ENCODE data around the gene RBPJ.

RBPJ gene

DNA sequence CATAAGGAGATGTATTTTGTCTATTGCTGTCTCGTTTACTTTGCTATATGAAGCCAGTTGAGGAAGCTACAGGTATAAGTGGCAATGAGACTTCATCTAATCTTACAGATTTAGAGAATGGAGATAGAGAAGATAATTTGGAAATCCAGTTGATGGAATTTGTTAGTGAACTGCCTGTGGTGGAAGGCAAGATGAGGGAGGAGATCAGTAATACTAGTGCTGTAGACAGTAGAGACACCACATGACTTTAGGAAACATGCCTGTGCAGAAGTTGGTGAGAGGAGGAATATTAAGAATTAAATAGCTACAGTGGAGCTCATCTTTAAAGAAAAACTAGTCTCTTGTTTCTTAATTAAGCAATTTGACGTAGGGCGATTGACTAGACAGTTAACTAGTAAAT, 51.3 kb downstream of the RBPJ start:
- Histone ChIP-seq H3F3A (ENCODE audit: low read depth) (peaks cover 6% of the 10 kb centered on the region), H3K9me3 (ENCODE audit: insufficient read depth, low read depth, low read length) (no peaks in the 10 kb centered on the region), H3K9ac (ENCODE audit: low read depth, low read length, poor library complexity, severe bottlenecking) (no peak overlapping the region), H3K4me2 (ENCODE audit: low read depth, low read length, poor library complexity, severe bottlenecking) (peak overlapping the region; percentile 47), H3K9me2 (replicated peaks; ENCODE audit: low read depth, low read length) (no peaks in the 10 kb centered on the region), H2AFZ (ENCODE audit: low read length) (no peak overlapping the region), H3K4me1 (ENCODE audit: insufficient read depth, low read length, poor library complexity, severe bottlenecking) (peaks cover 16% of the 10 kb centered on the region), H3K27me3 (ENCODE audit: insufficient read depth, low read length, poor library complexity, severe bottlenecking) (no peaks in the 10 kb centered on the region), H3K36me3 (ENCODE audit: insufficient read depth, low read length) (no peaks in the 10 kb centered on the region; the same call in 1 of the 2 replicates), H3K79me2 (ENCODE audit: insufficient read depth, low read length) (peaks cover 80% of the 10 kb centered on the region), H4K20me1 (ENCODE audit: insufficient read depth, low read length, poor library complexity, severe bottlenecking) (peaks cover 97% of the 10 kb centered on the region), H3K4me3 (ENCODE audit: low read length, poor library complexity, severe bottlenecking) (no peak overlapping the region)
- TF ChIP-seq CTCF (conservative IDR thresholded peaks at IDR 0.05; ENCODE audit: low read length), result no peak
- TF ChIP-seq EZH2phosphoT487 (IDR thresholded peaks at IDR 0.05; ENCODE audit: borderline replicate concordance), result no peak

GRCh38 chr4:26372525-26373172, 51.8 kb downstream of the RBPJ start:
- Histone ChIP-seq H3K4me3 (ENCODE audit: low read length, poor library complexity, severe bottlenecking) (no peak overlapping the region), H3K27me3 (ENCODE audit: insufficient read depth, low read length, poor library complexity, severe bottlenecking) (no peaks in the 10 kb centered on the region)

GRCh38 chr4:26375551-26375950, 54.7 kb downstream of the RBPJ start:
- no peaks in the 10 kb centered on the region for H3K9me3 ChIP-seq (ENCODE audit: insufficient read depth, low read depth, low read length)
- TF ChIP-seq CTCF (conservative IDR thresholded peaks at IDR 0.05; ENCODE audit: low read length) (no peak), EZH2phosphoT487 (IDR thresholded peaks at IDR 0.05; ENCODE audit: borderline replicate concordance) (no peak)
- no peak overlapping the region for H3K4me2 ChIP-seq (ENCODE audit: low read depth, low read length, poor library complexity, severe bottlenecking)
- H3F3A ChIP-seq (ENCODE audit: low read depth), result peaks cover 6% of the 10 kb centered on the region
- H3K79me2 ChIP-seq (ENCODE audit: insufficient read depth, low read length), result peaks cover 77% of the 10 kb centered on the region
- no peaks in the 10 kb centered on the region for H3K27me3 ChIP-seq (ENCODE audit: insufficient read depth, low read length, poor library complexity, severe bottlenecking)
- H3K4me3 ChIP-seq (ENCODE audit: low read length, poor library complexity, severe bottlenecking), result no peak overlapping the region
- H3K9me2 ChIP-seq (replicated peaks; ENCODE audit: low read depth, low read length), result no peaks in the 10 kb centered on the region
- no peaks in the 10 kb centered on the region; the same call in 1 of the 2 replicates for H3K36me3 ChIP-seq (ENCODE audit: insufficient read depth, low read length)
- H3K4me1 ChIP-seq (ENCODE audit: insufficient read depth, low read length, poor library complexity, severe bottlenecking), result peaks cover 16% of the 10 kb centered on the region
- H2AFZ ChIP-seq (ENCODE audit: low read length), result no peak overlapping the region
- peaks cover 96% of the 10 kb centered on the region for H4K20me1 ChIP-seq (ENCODE audit: insufficient read depth, low read length, poor library complexity, severe bottlenecking)
- H3K9ac ChIP-seq (ENCODE audit: low read depth, low read length, poor library complexity, severe bottlenecking), result no peak overlapping the region

More at GRCh38 chr4:26372525-26373172, 51.8 kb downstream of the RBPJ start:
- Histone ChIP-seq H3K79me2 (ENCODE audit: insufficient read depth, low read length) (peaks cover 80% of the 10 kb centered on the region), H3K9ac (ENCODE audit: low read depth, low read length, poor library complexity, severe bottlenecking) (no peak overlapping the region), H3F3A (ENCODE audit: low read depth) (peaks cover 6% of the 10 kb centered on the region), H3K9me2 (replicated peaks; ENCODE audit: low read depth, low read length) (no peaks in the 10 kb centered on the region), H3K4me2 (ENCODE audit: low read depth, low read length, poor library complexity, severe bottlenecking) (peak overlapping the region; percentile 47), H3K36me3 (ENCODE audit: insufficient read depth, low read length) (no peaks in the 10 kb centered on the region; the same call in 1 of the 2 replicates), H3K9me3 (ENCODE audit: insufficient read depth, low read depth, low read length) (no peaks in the 10 kb centered on the region), H2AFZ (ENCODE audit: low read length) (no peak overlapping the region), H4K20me1 (ENCODE audit: insufficient read depth, low read length, poor library complexity, severe bottlenecking) (peaks cover 98% of the 10 kb centered on the region), H3K4me1 (ENCODE audit: insufficient read depth, low read length, poor library complexity, severe bottlenecking) (peaks cover 16% of the 10 kb centered on the region)
- peak; percentile 61 for TF ChIP-seq EZH2phosphoT487 (IDR thresholded peaks at IDR 0.05; ENCODE audit: borderline replicate concordance)
- no peak for TF ChIP-seq CTCF (conservative IDR thresholded peaks at IDR 0.05; ENCODE audit: low read length)

Data from Loucy (cell line).